GM18526 (cell line): ENCODE data around the gene WLS.

Experiments
- POLR2A ChIP-seq: IDR thresholded peaks from 3 replicates; pipeline ENCODE4 v1.6.1; 2011; ENCODE audit not compliant: insufficient read length; ENCODE audit errors: extremely low read depth

Gene WLS

DNA sequence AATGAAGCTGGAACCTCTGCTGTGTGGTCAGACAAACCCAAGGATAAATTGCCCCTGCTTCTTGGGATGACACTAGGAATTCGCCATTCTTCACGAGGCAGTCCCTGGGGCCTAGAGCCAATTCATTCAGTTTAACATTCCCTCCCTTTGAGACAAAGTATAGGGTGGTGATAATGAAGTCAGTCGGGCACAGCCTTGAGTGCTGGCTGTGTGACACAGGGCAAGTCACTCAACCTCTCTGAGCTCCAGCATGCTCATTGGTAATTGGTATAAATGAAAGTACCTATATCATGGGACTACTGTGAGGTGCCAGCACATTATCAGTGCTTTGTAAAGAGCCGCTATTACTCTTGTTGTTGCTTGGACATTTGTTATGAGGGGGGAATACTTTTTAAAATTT is 117.0 kb downstream of the WLS start:
- no peak for TF ChIP-seq POLR2A

DNA sequence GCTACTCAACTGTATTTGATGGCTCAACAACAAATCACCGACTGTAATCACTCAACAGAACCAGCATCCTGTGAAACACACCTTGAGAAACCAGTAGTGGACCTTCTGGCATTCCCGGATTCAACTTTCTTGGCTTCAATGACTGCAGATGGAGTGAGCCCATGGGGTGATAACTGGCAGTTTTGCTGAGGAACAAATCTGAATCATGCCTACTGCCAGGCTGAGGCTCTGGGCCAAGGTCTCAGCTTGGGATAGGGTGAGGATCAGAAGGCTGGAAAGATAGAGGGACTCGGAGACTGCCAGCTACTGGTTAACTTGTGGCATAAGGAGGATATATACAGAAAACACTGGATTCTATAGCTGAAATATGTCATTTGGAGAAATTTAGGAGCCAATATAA is 118.4 kb downstream of the WLS start:
- no peak for TF ChIP-seq POLR2A

DNA sequence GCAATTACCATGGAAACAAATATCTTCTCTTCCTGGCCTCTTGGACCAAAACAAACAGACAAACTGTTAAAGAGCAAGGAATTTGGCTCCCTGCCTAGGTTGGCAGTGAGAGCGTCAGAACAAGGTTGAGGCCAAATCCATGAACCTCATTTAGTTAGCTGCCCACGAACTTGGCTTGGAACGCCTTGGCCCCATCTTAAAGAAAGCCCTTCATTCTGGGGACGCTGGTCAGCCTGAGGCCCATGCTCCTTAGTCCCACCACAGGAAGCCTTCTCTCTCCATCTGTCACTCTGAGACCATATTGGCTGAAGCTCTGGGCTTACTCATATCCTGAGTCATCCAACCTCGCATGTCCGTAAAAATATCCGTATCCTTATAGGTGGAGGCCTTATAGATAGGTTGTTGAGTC is 119.5 kb downstream of the WLS start:
- TF ChIP-seq POLR2A = no peak

DNA sequence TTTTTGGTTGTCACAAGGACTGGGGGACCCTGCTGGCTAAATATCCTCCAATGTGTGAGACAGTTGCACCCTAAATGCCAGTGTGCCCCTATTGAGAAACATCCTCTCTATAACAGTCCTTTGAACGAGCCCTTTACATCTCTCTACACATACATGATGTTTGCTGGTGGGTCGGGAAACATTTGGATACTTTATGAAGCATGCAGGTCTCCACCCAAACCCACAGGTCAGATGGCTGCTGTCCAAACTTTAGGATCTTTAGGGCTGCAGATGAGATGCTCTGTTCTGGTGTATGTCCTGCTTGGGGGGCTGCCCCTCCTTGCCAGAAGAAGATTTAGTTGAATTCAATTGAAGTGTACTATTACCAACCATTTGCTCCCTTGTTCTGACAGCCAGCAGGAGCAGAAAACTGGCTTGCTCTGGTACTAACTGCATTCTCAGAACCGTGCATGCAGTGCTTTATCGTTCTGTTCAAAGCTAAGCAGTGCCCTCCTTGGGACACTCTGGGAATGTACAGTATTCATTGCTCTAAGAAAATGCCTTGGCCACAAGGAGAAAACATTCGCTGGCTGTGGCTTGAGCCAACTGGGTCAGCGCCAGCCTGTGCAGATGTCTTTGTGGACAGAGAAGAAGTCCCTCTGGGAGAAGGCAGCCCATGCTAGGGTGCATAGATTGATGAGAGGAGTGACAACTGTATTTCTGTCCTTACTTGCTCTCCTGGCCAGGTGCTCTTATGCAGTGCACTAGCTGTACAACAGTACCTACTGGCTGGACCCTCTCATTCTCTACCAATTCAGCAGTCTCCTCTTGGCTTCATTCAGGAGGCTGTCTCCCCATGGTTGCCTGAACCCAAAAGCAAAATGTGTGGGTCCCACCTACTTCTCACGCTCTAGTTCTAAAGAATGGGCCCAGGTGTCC is 120.5 kb downstream of the WLS start:
- TF ChIP-seq POLR2A = no peak

DNA sequence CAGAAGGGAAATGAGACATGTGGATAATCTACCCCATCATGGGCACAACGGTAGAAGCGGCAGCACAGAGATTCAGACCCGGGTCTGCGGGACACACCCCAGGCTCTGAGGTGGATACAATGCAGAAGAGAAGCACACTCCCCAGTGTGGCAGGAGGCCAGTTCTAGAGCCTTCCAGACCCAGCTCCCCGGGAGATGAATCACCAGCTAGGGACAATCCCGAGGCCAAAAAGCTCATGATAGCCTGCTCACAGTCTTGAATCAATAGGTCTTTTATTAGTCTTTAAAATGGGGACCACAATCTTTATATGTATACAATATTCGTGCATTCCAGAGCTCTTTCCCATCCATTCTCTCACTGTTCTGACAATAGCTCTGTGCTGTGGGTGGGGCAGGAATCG is 124.6 kb downstream of the WLS start:
- no peak for TF ChIP-seq POLR2A

DNA sequence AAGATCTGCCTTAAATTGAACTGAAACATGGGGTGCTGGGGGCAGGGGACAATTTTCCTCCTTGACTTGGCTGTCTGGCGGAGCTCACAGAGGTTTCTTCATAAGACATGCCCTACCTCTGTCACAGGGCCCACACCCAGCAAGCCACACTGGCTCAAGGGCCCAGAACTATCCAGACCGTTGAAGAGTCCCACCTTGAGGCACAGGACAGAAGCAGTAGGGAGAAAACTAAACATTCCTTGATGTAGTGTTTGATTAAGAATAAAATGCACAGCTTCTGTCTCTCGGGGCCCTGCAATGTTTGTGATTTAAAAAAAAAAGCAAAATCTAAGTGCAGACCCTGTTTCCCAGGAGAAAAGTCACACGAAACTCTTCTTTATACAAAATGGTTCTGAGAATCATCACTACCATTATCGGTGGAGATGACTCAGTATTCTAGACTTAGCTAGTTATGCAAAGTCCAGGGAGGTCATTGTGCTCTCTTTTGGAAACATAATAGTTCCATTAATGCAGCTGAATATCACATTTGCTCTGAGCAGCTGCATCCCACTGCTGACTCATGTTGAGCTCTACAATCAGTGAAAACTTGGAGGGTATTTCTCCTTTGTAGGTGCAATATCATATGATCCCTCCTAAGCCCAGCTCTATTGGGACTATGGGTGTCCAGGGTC is 128.3 kb downstream of the WLS start:
- no peak for TF ChIP-seq POLR2A

DNA sequence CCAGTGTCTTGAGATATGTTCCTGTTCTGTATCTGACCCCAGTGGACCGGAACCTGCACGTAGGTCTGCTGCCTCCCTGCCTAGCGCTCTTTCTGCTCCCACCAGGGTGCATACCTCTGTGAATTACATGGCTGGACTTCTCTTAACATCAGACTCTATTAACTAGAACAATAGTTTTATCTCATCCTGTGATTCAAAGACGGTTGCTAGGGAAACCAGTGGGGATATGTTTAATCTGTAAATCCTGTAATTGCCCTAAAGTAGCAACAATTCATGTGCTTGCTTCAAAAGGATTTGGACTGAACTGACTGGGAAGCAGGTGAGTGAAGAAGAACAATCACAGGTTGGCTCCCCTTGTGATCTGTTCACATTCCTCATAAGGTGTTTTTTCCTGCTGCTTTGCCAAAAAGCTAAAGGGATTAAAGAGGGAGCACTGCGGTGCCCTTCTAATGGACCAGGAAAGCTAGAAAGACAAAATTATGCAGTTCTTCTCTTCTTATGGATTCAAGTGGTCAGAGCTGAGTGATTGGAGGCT is 129.2 kb downstream of the WLS start:
- no peak for TF ChIP-seq POLR2A

DNA sequence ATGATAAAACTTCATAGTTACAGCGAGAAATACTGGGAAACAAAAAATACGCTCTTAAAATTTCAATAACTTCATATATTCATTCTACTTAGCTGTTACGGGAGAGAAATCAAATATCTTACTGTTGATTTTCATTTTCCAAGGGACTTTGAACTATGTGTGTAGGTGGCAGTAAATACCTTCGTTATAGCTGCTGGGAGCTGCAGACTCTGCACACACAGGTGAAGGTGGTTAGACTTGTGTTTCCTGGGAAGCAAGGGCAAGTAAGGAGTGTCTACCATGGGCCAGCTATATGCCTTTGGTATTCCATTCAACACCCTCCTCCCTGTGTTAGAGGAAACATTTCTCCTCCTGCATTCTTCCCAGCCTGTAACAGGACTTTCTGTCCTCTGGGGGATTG is 130.5 kb downstream of the WLS start:
- no peak for TF ChIP-seq POLR2A

DNA sequence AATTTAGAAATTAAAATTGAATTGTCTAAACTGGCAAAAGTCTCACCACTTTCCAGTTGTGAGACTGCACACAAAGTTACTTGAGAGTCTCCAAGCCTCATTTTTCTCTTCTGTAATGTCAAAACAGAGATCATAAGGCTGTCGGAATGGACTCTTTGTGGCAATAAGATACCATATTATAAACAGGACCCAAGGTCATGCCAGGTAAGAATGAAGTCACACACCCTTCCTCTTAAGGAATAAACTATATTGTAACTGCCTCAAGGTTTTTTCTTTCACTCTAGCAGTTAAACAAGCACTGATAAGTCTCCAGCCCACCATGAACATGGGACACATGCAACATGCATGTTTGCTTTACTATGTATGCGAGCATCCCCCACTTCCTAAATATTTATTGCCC is 131.8 kb downstream of the WLS start:
- no peak for TF ChIP-seq POLR2A

DNA sequence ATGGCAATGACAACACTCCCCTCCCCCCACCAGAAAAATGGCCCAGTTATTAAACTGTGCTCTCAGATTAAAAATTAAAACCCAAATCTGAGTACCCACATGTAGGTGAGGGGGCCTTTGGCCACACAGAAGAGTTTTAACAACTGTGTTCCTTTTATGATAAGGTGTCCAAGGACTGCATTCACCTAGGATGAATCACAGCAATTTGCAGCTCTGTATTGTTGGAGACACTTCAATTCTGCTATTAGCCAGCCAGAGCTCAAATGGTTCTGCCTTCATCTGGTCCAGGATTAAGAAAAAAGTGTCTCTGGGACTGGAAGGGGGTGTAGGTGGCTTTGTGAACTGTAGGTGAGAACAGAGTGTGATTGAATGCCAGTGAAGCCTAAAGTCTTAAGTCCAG is 138.6 kb downstream of the WLS start:
- no peak for TF ChIP-seq POLR2A

DNA sequence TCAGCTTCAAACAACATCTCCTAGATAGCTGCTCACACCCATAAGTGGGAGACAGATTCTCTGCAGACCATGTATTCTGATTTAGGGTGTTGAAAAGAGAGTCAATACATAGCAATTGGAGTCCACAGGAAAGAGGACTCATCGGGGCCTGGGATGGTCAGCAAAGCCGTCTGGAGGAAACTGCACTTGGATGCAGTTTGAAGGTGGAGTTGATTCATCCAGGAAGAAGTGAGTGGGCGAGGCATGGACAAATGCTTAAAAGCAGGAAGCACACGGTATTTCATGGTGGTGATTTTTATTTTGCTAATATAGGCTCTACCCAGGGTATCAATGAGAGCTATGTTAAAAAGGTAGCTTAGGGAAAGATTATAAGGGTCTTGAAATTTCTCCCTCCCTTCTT is 145.1 kb downstream of the WLS start:
- no peak for TF ChIP-seq POLR2A

DNA sequence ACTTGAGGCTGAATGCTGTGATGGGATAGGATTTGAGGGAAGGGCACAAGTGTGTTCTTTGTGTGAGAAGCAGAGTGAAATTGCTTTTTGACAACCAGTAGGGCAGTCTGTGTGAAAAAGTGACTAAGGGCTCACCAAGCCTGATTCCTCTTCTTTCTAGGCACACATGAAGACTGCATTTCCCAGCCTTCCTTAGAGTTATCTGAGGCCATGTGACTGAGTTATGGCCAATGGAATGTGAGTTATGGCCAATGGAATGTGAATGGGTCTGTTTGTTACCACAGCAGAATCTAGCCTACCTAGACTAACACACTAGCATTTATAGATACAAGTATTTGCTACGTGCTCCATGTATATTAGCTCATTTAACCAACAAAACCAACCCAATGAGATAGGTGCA is 146.6 kb downstream of the WLS start:
- no peak for TF ChIP-seq POLR2A

DNA sequence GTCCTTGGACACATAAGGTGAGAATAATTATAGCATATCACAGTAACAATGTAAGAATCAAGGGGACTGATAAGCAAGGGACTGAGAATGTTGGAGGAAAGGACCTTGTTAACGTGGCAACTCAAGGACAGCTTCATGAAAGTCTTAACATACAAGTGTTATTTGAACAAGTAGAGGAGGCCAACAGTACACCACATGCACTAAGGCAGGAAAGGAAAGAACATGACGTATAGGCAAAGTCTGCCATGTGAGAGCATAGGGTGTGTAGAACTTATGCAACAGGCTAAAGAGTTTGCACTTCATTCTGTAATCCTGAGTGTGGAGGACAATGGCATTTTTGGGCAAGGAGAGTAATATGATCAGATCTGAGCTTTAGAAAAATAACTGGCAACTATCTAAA is 148.6 kb downstream of the WLS start:
- no peak for TF ChIP-seq POLR2A

DNA sequence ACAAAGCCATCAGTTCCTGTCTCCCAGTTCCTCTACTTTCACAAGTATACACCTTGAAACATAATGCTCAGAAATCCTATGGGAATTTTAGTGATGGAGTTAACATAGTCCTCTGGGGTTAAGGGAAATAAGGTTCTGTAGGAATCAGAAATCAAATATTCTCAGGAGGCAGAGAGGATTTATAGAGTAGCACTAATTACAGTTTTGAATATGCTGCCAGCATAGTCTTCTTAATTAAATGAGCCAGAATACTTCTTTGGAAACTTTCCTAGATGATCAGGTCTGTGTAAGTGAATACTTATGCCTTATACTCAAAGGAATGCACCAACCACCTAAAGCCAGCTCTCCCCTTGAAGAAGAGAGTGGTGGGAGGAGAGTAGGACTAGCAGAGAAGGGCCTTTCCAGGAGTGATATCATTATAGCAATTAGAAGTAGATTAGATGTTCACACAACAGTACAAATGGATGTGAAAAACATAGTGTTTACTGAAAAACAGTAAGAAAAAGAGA is 150.5 kb downstream of the WLS start:
- TF ChIP-seq POLR2A = no peak

DNA sequence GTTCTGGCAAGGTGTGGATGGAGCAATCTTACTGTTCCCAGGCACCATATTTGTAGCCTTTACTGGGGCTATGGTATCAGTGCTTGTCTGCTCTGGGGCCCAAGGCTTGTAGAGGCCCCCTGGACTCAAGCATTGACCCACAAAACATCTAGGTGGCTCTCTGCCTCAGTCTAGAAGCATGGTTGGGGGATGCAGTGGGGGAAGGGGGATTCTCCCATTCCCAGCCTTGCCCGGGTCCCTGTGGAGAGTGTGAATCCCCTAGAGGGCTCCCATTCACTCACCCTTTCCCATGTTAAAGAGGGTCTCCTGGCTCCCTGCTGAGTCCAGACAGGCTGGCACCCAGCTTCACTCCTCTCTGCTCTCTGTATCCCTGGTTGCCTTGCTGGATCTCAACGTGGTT is 153.7 kb downstream of the WLS start:
- no peak for TF ChIP-seq POLR2A
